B cell (primary cell): ENCODE results near the gene RUSF1. TPM values are rescaled to one million over a fixed set of nuclear protein-coding genes. Genes with fewer than 3 reads are reported as not detected.

Experiments
- ATAC-seq: fragments of 200-7000 bp; cut with Tn5 transposase; one replicate; pipeline ENCODE4 v1.10.0; 2021; ENCODE audit warnings: low read depth, mild to moderate bottlenecking, moderate number of reproducible peaks, moderate library complexity
- CTCF ChIA-PET: fragments of 350-600 bp; sonication (Branson Sonifier 250); formaldehyde crosslinking; loops from one replicate; lab custom pipeline; 2021; ENCODE audit warnings: antibody characterized with exemption, inconsistent platforms; lab: Charles Lee
- POLR2A ChIA-PET: fragments of 350-600 bp; sonication (Branson Sonifier 250); formaldehyde crosslinking; loops from one replicate; lab custom pipeline; 2021; ENCODE audit warnings: antibody characterized with exemption; lab: Charles Lee
- DNase-seq: peaks from one replicate; pipeline ENCODE4 v3.0.0; 2013
- H2AFZ ChIP-seq: 2 replicates; pipeline ENCODE4 v1.6.1; 2012; ENCODE audit warnings: mild to moderate bottlenecking, low read depth, low read length; ENCODE audit not compliant: insufficient read depth, poor library complexity, severe bottlenecking
- H3K27ac ChIP-seq, 2 donors: 1 replicate in 1 of 2; 2 replicates in 1 of 2; pipeline ENCODE4 v1.5.1; 2012 to 2013; ENCODE audit warnings: low read length in 2 of 2, mild to moderate bottlenecking in 2 of 2, moderate library complexity in 1 of 2
- H3K27me3 ChIP-seq, 4 experiments: fragments of 200-600 bp in 1 of 4; sonication (generic) in 1 of 4; replicated peaks in 1 of 4; 1 replicate in 2 of 4; 2 replicates in 2 of 4; pipeline versions ENCODE4 v1.6.1 to v1.7.0; 2013 to 2016; ENCODE audit warnings: low read length in 3 of 4, mild to moderate bottlenecking in 2 of 4, mixed read lengths in 1 of 4, moderate library complexity in 1 of 4; ENCODE audit not compliant: insufficient read depth in 4 of 4, control insufficient read depth in 3 of 4; ENCODE audit errors: control extremely low read depth in 1 of 4
- H3K36me3 ChIP-seq, 2 experiments: replicated peaks in 1 of 2; 1 replicate in 1 of 2; 2 replicates in 1 of 2; pipeline versions ENCODE4 v1.6.1 to v1.7.1; 2013; ENCODE audit warnings: low read length in 1 of 2; ENCODE audit not compliant: insufficient read depth in 2 of 2, control insufficient read depth in 1 of 2; ENCODE audit errors: control extremely low read depth in 1 of 2, extremely low read depth in 1 of 2
- H3K4me1 ChIP-seq, 2 donors: fragments of 200-600 bp in 1 of 2; sonication (generic) in 1 of 2; 1 replicate in 1 of 2; 2 replicates in 1 of 2; pipeline versions ENCODE4 v1.5.1 to v1.6.1; 2013 to 2017; ENCODE audit warnings: low read length in 2 of 2; ENCODE audit not compliant: control insufficient read depth in 2 of 2, insufficient read depth in 2 of 2
- H3K4me2 ChIP-seq: replicated peaks from 2 replicates; pipeline ENCODE3; 2012; ENCODE audit warnings: mild to moderate bottlenecking, low read depth, low read length; ENCODE audit not compliant: poor library complexity, severe bottlenecking
- H3K4me3 ChIP-seq, 5 experiments: fragments of 200-600 bp in 1 of 5; sonication (generic) in 1 of 5; 1 replicate in 3 of 5; 2 replicates in 2 of 5; pipeline versions ENCODE4 v1.5.1 to v1.7.0; 2011 to 2016; ENCODE audit warnings: low read length in 4 of 5, mild to moderate bottlenecking in 4 of 5, low read depth in 2 of 5, control low read depth in 1 of 5, moderate library complexity in 1 of 5; ENCODE audit not compliant: insufficient read depth in 1 of 5; ENCODE audit errors: control extremely low read depth in 1 of 5, extremely low read depth in 1 of 5
- H3K79me2 ChIP-seq: fragments of 200-600 bp; sonication (generic); one replicate; pipeline ENCODE4 v1.6.0; 2016; ENCODE audit warnings: low read length; ENCODE audit not compliant: control insufficient read depth, insufficient read depth
- H3K9ac ChIP-seq: fragments of 200-600 bp; sonication (generic); 2 replicates; pipeline ENCODE4 v1.6.1; 2017; ENCODE audit warnings: mild to moderate bottlenecking, low read length, moderate library complexity
- H3K9me3 ChIP-seq, 3 donors: one replicate each; pipeline versions ENCODE4 v1.6.1 to v1.7.1; 2013; ENCODE audit warnings: low read length in 2 of 3; ENCODE audit not compliant: control insufficient read depth in 2 of 3, insufficient read depth in 1 of 3; ENCODE audit errors: control extremely low read depth in 1 of 3
- H4K20me1 ChIP-seq: 2 replicates; pipeline ENCODE4 v1.6.0; 2012; ENCODE audit warnings: mild to moderate bottlenecking, low read length; ENCODE audit not compliant: insufficient read depth, control insufficient read depth, poor library complexity, severe bottlenecking
- H3K27ac Mint-ChIP-seq: one replicate; pipeline ENCODE4 v1.8.0; 2021; ENCODE audit warnings: mixed read lengths
- H3K27me3 Mint-ChIP-seq: one replicate; pipeline ENCODE4 v1.8.0; 2021; ENCODE audit warnings: mixed read lengths
- H3K4me1 Mint-ChIP-seq: one replicate; pipeline ENCODE4 v1.8.0; 2021; ENCODE audit warnings: mixed read lengths
- H3K4me3 Mint-ChIP-seq: one replicate; pipeline ENCODE4 v1.8.0; 2021; ENCODE audit warnings: mixed read lengths
- H3K9me3 Mint-ChIP-seq: one replicate; pipeline ENCODE4 v1.8.0; 2022; ENCODE audit warnings: mixed read lengths; ENCODE audit not compliant: insufficient read depth
- EZH2 ChIP-seq: IDR thresholded peaks from 2 replicates; pipeline ENCODE4 v1.6.1; 2012; ENCODE audit warnings: borderline replicate concordance, low read depth, mild to moderate bottlenecking, moderate library complexity, low read length; ENCODE audit not compliant: insufficient read depth, poor library complexity, severe bottlenecking
- WGBS: methylation state at CpG from one replicate; pipeline ENCODE4 v1.1.5; 2013; ENCODE audit warnings: missing lambda C conversion rate; ENCODE audit not compliant: insufficient coverage; 5-methylcytosine and 5-hydroxymethylcytosine counted together
- intact Hi-C: fragments of 100-400 bp; cut with micrococcal nuclease; formaldehyde crosslinking; loops from one replicate; pipeline ENCODE4 v1.10.0; 2022
- polyA plus RNA-seq: library from polyadenylated mRNA; depleted of rRNA; stranded (reverse); fragments of >200 nt; gene quantifications from 2 replicates; pipeline ENCODE4 v1.2.3, GENCODE V29; 2012
- total RNA-seq, 2 donors: library from RNA; stranded (reverse); fragments of 120-200 nt in 1 of 2; gene quantifications; 1 replicate in 1 of 2; 2 replicates in 1 of 2; pipeline versions ENCODE4 v1.2.3 to v1.2.4, GENCODE V29; 2013 to 2022
- TF ChIP-seq, protein P1 (sequence below): fragments of 200-600 bp; IDR thresholded peaks from one replicate; pipeline ENCODE4 v1.8.0; 2022; ENCODE audit warnings: antibody characterized with exemption, mild to moderate bottlenecking

The RUSF1 gene
- total and polyA plus RNA-seq, 2 donors (not counting 1 experiment from before 2014, with no cell fraction given): 103 to 132 TPM

- CTCF ChIA-PET: interaction anchor here (0.8 kb wide), 1 partner anchor 552 kb away, joined by 3 read pairs; the partner anchor contains the start of gene HSD3B7
- H3K79me2 ChIP-seq: no peaks in the 10 kb centered on the region
- ATAC-seq: no peak
- no peak for DNase-seq
- H3K27me3 ChIP-seq: peaks cover 0 to 39% (median 20%) of the 10 kb centered on the region in 4 experiments
- peaks cover 2 to 10% of the 10 kb centered on the region in 2 donors for H3K4me1 ChIP-seq
- Mint-ChIP-seq H3K4me3 (no peak overlapping the region), H3K27ac (no peak overlapping the region), H3K4me1 (peaks cover 2% of the 10 kb centered on the region), H3K9me3 (no peaks in the 10 kb centered on the region), H3K27me3 (peaks cover 46% of the 10 kb centered on the region)
- WGBS: 81% methylated on average over 19 of the region's 21 CpGs
- no peak overlapping the region for H3K27ac ChIP-seq
- POLR2A ChIA-PET: no interaction called here
- H2AFZ ChIP-seq: peak overlapping the region; percentile 33
- no peaks in the 10 kb centered on the region for H4K20me1 ChIP-seq
- TF ChIP-seq, protein P1, sequence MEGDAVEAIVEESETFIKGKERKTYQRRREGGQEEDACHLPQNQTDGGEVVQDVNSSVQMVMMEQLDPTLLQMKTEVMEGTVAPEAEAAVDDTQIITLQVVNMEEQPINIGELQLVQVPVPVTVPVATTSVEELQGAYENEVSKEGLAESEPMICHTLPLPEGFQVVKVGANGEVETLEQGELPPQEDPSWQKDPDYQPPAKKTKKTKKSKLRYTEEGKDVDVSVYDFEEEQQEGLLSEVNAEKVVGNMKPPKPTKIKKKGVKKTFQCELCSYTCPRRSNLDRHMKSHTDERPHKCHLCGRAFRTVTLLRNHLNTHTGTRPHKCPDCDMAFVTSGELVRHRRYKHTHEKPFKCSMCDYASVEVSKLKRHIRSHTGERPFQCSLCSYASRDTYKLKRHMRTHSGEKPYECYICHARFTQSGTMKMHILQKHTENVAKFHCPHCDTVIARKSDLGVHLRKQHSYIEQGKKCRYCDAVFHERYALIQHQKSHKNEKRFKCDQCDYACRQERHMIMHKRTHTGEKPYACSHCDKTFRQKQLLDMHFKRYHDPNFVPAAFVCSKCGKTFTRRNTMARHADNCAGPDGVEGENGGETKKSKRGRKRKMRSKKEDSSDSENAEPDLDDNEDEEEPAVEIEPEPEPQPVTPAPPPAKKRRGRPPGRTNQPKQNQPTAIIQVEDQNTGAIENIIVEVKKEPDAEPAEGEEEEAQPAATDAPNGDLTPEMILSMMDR: no peak
- no peak for TF ChIP-seq EZH2
- no peak overlapping the region for H3K9ac ChIP-seq
- H3K36me3 ChIP-seq: no peaks in the 10 kb centered on the region
- H3K4me3 ChIP-seq: peak overlapping the region in 1 of 5 experiments; percentile 38
- intact Hi-C loops: no loop called here
- H3K9me3 ChIP-seq: peaks cover 0 to 17% (median 0%) of the 10 kb centered on the region in 3 donors
- peak overlapping the region; percentile 51 for H3K4me2 ChIP-seq
Measured at GRCh38 chr16:31536804-31537361, 28.7 kb upstream of the RUSF1 start.

DNA sequence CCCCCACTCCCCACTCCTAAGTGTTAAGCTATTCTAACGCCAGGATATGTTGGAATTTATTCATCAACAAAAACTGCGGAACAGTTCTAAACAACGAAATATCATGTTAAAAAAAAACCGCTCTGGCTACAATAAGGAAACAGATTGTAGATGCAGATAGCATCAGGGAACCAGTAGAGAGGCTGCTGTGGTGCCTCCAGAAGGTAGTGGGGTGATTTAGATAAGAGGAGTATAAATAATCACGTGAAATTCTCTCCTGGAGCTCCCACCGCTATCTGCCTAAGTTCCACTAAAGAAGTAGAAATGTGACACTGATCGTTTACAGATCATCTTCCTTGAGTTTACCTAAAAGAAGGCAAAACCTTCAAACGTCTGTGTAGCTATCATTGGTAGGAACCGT is 27.5 kb upstream of the RUSF1 start:
- H2AFZ ChIP-seq: no peak overlapping the region
- Mint-ChIP-seq H3K4me3 (no peak overlapping the region), H3K27ac (no peak overlapping the region), H3K9me3 (no peaks in the 10 kb centered on the region), H3K4me1 (peaks cover 2% of the 10 kb centered on the region), H3K27me3 (peaks cover 39% of the 10 kb centered on the region)
- H3K9ac ChIP-seq: no peak overlapping the region
- DNase-seq (no peak), ATAC-seq (no peak)
- H3K79me2 ChIP-seq: no peaks in the 10 kb centered on the region
- no peak for TF ChIP-seq EZH2
- TF ChIP-seq, protein P1: no peak
- no peaks in the 10 kb centered on the region for H4K20me1 ChIP-seq
- WGBS: no CpG with 5 or more reads among the region's 9 CpGs
- H3K4me2 ChIP-seq: no peak overlapping the region
- intact Hi-C loops: no loop called here
- H3K36me3 ChIP-seq: no peaks in the 10 kb centered on the region
- ChIA-PET CTCF (interaction anchor here (1.1 kb wide), 1 partner anchor 14 kb away, joined by 3 read pairs; no protein-coding TSS in a partner anchor), POLR2A (no interaction called here)
- peaks cover 2 to 10% of the 10 kb centered on the region in 2 donors for H3K4me1 ChIP-seq
- H3K27ac ChIP-seq: no peak overlapping the region
- H3K9me3 ChIP-seq: peaks cover 0 to 17% (median 0%) of the 10 kb centered on the region in 3 donors
- H3K27me3 ChIP-seq: peaks cover 0 to 42% (median 20%) of the 10 kb centered on the region in 4 experiments
- H3K4me3 ChIP-seq: no peak overlapping the region
